ENCODE results near the gene GHR.

GHR gene

GRCh38 chr5:42569953-42570548 lies 146.8 kb downstream of the GHR start:
- no peak for TF ChIP-seq CEBPB (IDR thresholded peaks at IDR 0.05)
- no peak for TF ChIP-seq FOXM1 (IDR thresholded peaks at IDR 0.05; ENCODE audit: borderline replicate concordance, low read depth)
- no peak for TF ChIP-seq NFIC (IDR thresholded peaks at IDR 0.05)
- TF ChIP-seq USF1 (IDR thresholded peaks at IDR 0.05) = no peak
- no peak for TF ChIP-seq TCF12 (IDR thresholded peaks at IDR 0.05; ENCODE audit: low read depth)
- no peak for TF ChIP-seq TEAD4 (IDR thresholded peaks at IDR 0.05)
- TF ChIP-seq, protein P1, sequence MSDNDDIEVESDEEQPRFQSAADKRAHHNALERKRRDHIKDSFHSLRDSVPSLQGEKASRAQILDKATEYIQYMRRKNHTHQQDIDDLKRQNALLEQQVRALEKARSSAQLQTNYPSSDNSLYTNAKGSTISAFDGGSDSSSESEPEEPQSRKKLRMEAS (IDR thresholded peaks at IDR 0.05) = no peak
- no peak for TF ChIP-seq REST (IDR thresholded peaks at IDR 0.05; ENCODE audit: low read depth)
- TF ChIP-seq CREB1 (IDR thresholded peaks at IDR 0.05; ENCODE audit: low read depth) = no peak

DNA sequence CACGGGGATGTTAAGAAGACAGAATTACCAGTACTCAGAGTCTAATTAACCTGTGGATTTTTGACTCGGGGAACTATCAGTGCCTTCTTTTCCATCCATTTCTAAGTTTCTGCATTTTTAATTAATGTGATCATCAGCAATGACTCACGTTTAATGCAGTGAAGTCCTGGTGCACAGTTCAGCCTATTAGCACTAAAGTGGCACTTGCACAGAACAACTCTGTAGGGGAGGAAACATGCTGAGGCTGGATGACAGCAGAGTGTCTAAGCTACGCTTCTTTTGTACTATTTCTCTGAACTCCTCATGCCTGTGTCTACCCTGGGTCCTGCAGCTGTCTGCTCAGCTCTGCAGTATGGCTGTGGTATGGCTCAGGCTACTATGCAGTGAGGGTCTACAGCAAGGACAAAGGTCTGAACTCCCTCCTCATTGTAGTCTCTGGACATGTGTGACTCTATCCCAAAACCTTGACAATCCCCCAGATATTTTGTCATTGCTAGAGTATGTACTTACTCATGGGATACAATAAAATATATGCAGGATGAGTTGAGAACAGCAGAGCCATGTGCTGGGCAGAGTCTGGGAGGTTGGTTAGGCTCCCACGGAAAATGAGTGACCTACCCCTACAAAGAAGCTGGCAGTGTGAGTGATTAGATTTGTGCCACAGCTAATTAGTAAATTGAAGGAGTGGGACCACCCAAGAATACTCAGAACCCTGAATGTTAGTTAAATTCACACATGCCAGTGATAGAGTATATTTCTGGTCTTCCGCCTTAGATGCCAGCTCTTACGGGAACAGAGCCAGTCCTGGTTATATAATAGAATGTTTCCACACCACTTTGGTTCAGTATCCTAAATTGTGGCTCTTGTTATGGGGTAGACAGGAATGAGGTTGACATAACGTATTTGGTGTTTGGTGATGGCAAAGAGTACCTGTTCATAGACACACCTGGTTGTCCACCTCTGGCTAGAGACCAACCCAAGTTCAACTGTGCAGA lies 148.0 kb downstream of the GHR start:
- TF ChIP-seq ZBTB7A (IDR thresholded peaks at IDR 0.05; ENCODE audit: low read depth) (no peak), CEBPB (IDR thresholded peaks at IDR 0.05) (no peak), TEAD4 (IDR thresholded peaks at IDR 0.05) (no peak), YY1 (IDR thresholded peaks at IDR 0.05; ENCODE audit: low read depth) (no peak), CREB1 (IDR thresholded peaks at IDR 0.05; ENCODE audit: low read depth) (no peak), EP300 (IDR thresholded peaks at IDR 0.05; ENCODE audit: borderline replicate concordance) (no peak), EGR1 (IDR thresholded peaks at IDR 0.05) (no peak)

GRCh38 chr5:42572313-42572712 lies 149.1 kb downstream of the GHR start:
- TF ChIP-seq TEAD4 (IDR thresholded peaks at IDR 0.05) = no peak
- TF ChIP-seq EGR1 (IDR thresholded peaks at IDR 0.05) = no peak
- TF ChIP-seq USF1 (IDR thresholded peaks at IDR 0.05) = no peak
- TF ChIP-seq REST (IDR thresholded peaks at IDR 0.05; ENCODE audit: low read depth) = no peak
- TF ChIP-seq ZBTB7A (IDR thresholded peaks at IDR 0.05; ENCODE audit: low read depth) = no peak
- TF ChIP-seq EP300 (IDR thresholded peaks at IDR 0.05; ENCODE audit: borderline replicate concordance) = no peak
- TF ChIP-seq, protein P1 (IDR thresholded peaks at IDR 0.05) = no peak
- TF ChIP-seq TCF12 (IDR thresholded peaks at IDR 0.05; ENCODE audit: low read depth) = no peak
- no peak for TF ChIP-seq FOXM1 (IDR thresholded peaks at IDR 0.05; ENCODE audit: borderline replicate concordance, low read depth)
- TF ChIP-seq CEBPB (IDR thresholded peaks at IDR 0.05) = no peak
- no peak for TF ChIP-seq CREB1 (IDR thresholded peaks at IDR 0.05; ENCODE audit: low read depth)
- no peak for TF ChIP-seq NFIC (IDR thresholded peaks at IDR 0.05)
- TF ChIP-seq TAF1 (IDR thresholded peaks at IDR 0.05; ENCODE audit: low read depth) = no peak
- no peak for TF ChIP-seq RAD21 (IDR thresholded peaks at IDR 0.05; ENCODE audit: low read depth)
- no peak for TF ChIP-seq YY1 (IDR thresholded peaks at IDR 0.05; ENCODE audit: low read depth)

- no peak for TF ChIP-seq TEAD4 (IDR thresholded peaks at IDR 0.05)
- no peak for TF ChIP-seq CREB1 (IDR thresholded peaks at IDR 0.05; ENCODE audit: low read depth)
- TF ChIP-seq REST (IDR thresholded peaks at IDR 0.05; ENCODE audit: low read depth) = no peak
- no peak for TF ChIP-seq EP300 (IDR thresholded peaks at IDR 0.05; ENCODE audit: borderline replicate concordance)
- TF ChIP-seq CEBPB (IDR thresholded peaks at IDR 0.05) = no peak
- TF ChIP-seq TCF12 (IDR thresholded peaks at IDR 0.05; ENCODE audit: low read depth) = no peak
- no peak for TF ChIP-seq FOXM1 (IDR thresholded peaks at IDR 0.05; ENCODE audit: borderline replicate concordance, low read depth)
- TF ChIP-seq NFIC (IDR thresholded peaks at IDR 0.05) = no peak
- no peak for TF ChIP-seq EGR1 (IDR thresholded peaks at IDR 0.05)
Observed at GRCh38 chr5:42573386-42573785, 150.1 kb downstream of the GHR start.
